ENCODE measurements around the gene DCTN1.

DNA sequence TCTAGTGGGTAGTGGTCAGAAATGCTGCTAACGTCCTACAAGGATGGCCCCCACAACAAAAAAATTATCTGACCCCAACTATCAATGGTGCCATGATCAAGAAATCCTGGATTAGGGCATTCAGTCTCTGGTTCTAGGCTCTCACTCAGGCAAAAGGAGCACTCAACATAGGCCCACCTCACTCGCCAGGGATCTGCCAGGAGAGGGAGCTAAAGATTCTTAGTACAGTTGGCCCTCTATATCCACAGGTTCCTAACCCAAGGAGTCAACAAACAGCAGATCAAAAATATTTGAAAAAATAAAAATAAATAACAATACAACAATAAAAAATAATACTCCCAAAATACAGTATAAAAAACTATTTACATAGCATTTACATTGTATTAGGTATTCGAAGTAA, 46.9 kb downstream of the DCTN1 start:
- TF ChIP-seq, protein P1, sequence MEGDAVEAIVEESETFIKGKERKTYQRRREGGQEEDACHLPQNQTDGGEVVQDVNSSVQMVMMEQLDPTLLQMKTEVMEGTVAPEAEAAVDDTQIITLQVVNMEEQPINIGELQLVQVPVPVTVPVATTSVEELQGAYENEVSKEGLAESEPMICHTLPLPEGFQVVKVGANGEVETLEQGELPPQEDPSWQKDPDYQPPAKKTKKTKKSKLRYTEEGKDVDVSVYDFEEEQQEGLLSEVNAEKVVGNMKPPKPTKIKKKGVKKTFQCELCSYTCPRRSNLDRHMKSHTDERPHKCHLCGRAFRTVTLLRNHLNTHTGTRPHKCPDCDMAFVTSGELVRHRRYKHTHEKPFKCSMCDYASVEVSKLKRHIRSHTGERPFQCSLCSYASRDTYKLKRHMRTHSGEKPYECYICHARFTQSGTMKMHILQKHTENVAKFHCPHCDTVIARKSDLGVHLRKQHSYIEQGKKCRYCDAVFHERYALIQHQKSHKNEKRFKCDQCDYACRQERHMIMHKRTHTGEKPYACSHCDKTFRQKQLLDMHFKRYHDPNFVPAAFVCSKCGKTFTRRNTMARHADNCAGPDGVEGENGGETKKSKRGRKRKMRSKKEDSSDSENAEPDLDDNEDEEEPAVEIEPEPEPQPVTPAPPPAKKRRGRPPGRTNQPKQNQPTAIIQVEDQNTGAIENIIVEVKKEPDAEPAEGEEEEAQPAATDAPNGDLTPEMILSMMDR (IDR thresholded peaks at IDR 0.05) = peak in 3 of 6 experiments; percentile 33 to 39 (median 35)
- TF ChIP-seq POLR2A (IDR thresholded peaks at IDR 0.05) = no peak

All from Peyer's patch (tissue), 4 donors.